H1 (cell line): Measurements from ENCODE around the gene SEMA5B. TPM values are rescaled to one million over a fixed set of nuclear protein-coding genes. Genes with fewer than 3 reads are reported as not detected.

Experiments used
- EZH2 ChIP-seq: fragments of 200-600 bp; sonication (generic); IDR thresholded peaks from 2 replicates; pipeline ENCODE4 v1.7.1; 2012; ENCODE audit warnings: low read depth, mild to moderate bottlenecking, moderate library complexity, low read length, inconsistent platforms; ENCODE audit not compliant: severe bottlenecking
- JUN ChIP-seq: IDR thresholded peaks from 2 replicates; pipeline ENCODE4 v1.6.1; 2011; ENCODE audit warnings: low read depth, mild to moderate bottlenecking, improper control_type of control experiment, low read length
- POU5F1 ChIP-seq: IDR thresholded peaks from 2 replicates; pipeline ENCODE4 v1.6.1; 2011; ENCODE audit warnings: low read depth, mild to moderate bottlenecking, low read length, moderate library complexity
- polyA plus RNA-seq, 7 experiments: library from polyadenylated mRNA; depleted of rRNA in 3 of 7; stranded (reverse) in 5 of 7; unstranded in 2 of 7; fragments of >200 nt in 5 of 7; fragments of 200-250 nt in 2 of 7; gene quantifications; 1 replicate in 5 of 7; 2 replicates in 1 of 7; 4 replicates in 1 of 7; pipeline versions ENCODE4 v1.2.1 to v1.2.3, GENCODE V29; 2011 to 2013; ENCODE audit warnings: missing spikeins in 2 of 7, mixed read lengths in 2 of 7
- total RNA-seq: library from RNA; stranded (reverse); fragmentation: NEBNext Ultra II Directional; extraction: Animal tissue kit (Norgen Biotek cat#: 25700); gene quantifications from 2 replicates; pipeline ENCODE4 v1.2.1, GENCODE V29; 2021
- TF ChIP-seq, protein P1 (sequence below), 3 experiments: IDR thresholded peaks; 1 replicate in 2 of 3; 2 replicates in 1 of 3; pipeline versions ENCODE4 v1.5.1 to v1.6.1; 2011; ENCODE audit warnings: low read length in 3 of 3, mild to moderate bottlenecking in 3 of 3, inconsistent platforms in 2 of 3, low read depth in 1 of 3, moderate library complexity in 1 of 3; ENCODE audit not compliant: insufficient read depth in 1 of 3; ENCODE audit errors: control extremely low read depth in 1 of 3

SEMA5B gene
- total and polyA plus RNA-seq, 2 of the 8 experiments (the other 6 are each of a cell fraction or from before 2014, with no cell fraction given) = 13.1 to 22.4 TPM

DNA sequence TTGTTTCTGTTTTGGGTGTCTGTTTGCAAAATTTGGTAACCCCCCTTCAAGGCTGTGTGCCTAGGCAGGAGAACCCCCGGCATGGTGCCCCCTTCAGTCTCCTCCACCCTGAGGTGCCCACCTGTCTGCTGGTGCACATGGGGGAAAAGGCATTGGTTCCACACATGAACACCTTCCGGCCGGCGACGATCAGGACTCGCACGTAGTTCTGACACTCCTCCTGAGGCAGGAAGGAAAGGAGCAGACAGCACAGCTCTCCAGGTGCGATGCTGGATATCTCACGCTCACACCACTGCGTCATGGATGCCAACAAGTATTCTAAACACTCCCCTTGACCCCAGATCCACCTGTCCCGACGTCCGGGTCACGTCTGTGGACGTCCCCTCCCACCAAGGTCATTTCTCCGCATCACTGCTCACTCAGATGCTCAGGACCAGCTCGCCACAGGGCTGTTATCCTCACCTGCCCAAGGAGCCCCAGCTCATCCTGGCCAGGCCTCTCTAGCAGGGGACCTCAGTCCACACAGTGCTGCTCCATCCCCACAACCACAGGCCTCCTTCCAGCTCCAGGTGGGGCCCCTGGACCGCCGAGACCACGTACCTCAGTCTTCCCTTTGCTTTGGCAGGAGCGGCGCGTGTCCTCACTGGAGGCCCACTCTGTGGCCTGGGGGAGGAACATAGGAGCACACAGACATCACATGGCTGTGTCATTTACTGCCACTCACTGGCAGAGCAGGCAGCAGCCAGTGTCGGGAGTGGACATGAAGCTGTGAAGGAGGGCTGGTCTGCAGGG lies 99.0 kb downstream of the SEMA5B start (continued):
- TF ChIP-seq, protein P1, sequence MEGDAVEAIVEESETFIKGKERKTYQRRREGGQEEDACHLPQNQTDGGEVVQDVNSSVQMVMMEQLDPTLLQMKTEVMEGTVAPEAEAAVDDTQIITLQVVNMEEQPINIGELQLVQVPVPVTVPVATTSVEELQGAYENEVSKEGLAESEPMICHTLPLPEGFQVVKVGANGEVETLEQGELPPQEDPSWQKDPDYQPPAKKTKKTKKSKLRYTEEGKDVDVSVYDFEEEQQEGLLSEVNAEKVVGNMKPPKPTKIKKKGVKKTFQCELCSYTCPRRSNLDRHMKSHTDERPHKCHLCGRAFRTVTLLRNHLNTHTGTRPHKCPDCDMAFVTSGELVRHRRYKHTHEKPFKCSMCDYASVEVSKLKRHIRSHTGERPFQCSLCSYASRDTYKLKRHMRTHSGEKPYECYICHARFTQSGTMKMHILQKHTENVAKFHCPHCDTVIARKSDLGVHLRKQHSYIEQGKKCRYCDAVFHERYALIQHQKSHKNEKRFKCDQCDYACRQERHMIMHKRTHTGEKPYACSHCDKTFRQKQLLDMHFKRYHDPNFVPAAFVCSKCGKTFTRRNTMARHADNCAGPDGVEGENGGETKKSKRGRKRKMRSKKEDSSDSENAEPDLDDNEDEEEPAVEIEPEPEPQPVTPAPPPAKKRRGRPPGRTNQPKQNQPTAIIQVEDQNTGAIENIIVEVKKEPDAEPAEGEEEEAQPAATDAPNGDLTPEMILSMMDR (IDR thresholded peaks at IDR 0.05; ENCODE audit: control extremely low read depth in 1 of 3, insufficient read depth in 1 of 3, low read depth in 1 of 3, low read length in 3 of 3) = no peak
- TF ChIP-seq POU5F1 (no peak), JUN (no peak), EZH2 (no peak)
